Skeletal muscle cell (primary cell): ENCODE results near the gene POLR2I.
"Not testable (repeated sequence)": the region's sequence is repeated elsewhere in the genome, so short reads cannot be mapped to it uniquely, and the experiment has no call there.

Source experiments
- DNase-seq: peaks from one replicate; pipeline ENCODE4 v3.0.0-alpha.2; 2010; ENCODE audit warnings: low read depth
- H3K4me3 ChIP-seq: 2 replicates; pipeline ENCODE4 v1.5.1; 2011; ENCODE audit warnings: low read depth, mild to moderate bottlenecking, control low read depth, low read length, moderate library complexity

Gene POLR2I

GRCh38 chr19:36072081-36072480 is 42.6 kb downstream of the POLR2I start:
- no peak for DNase-seq

GRCh38 chr19:36068810-36069499 is 45.7 kb downstream of the POLR2I start:
- H3K4me3 ChIP-seq, DNase-seq: not testable (repeated sequence)

More at GRCh38 chr19:36072081-36072480, 42.6 kb downstream of the POLR2I start:
- H3K4me3 ChIP-seq = no peak overlapping the region

- no peak for DNase-seq
Observed at GRCh38 chr19:36067681-36068080, 47.0 kb downstream of the POLR2I start.

GRCh38 chr19:36064826-36065225 is 49.8 kb downstream of the POLR2I start:
- no peak overlapping the region for H3K4me3 ChIP-seq
- no peak for DNase-seq

More at GRCh38 chr19:36067681-36068080, 47.0 kb downstream of the POLR2I start:
- H3K4me3 ChIP-seq = no peak overlapping the region
